ENCODE measurements around the gene MBNL1. TPM values are rescaled to one million over a fixed set of nuclear protein-coding genes. Genes with fewer than 3 reads are reported as not detected.
"Not testable (repeated sequence)": the region's sequence is repeated elsewhere in the genome, so short reads cannot be mapped to it uniquely, and the experiment has no call there.

Gene MBNL1
- total RNA-seq, 2 donors from 2014 or later: 641 to 725 TPM

DNA sequence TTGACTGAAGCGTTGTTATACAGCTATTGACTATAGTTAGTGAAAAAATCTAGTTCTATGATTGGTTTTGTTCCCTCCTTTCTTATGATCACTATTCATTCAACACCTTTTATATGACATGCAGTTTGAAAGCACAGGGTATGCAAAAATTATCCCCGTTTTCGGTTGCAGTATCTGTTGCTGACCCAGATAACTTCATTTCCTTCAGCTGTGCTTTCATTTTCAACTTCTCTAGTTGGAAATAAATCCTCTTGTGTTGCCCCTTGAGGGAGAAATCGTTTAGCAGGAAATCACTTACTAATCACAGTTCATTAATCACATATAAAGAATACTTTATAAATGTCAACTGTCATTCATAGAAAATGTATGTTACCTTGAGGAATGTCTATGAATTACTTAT lies 55.1 kb downstream of the MBNL1 start:
- Mint-ChIP-seq H3K27ac (peak overlapping the region; percentile 94), H3K4me1 (peaks cover 50% of the 10 kb centered on the region), H3K4me3 (peak overlapping the region; percentile 75), H3K36me3 (ENCODE audit: low read depth) (peaks cover 12% of the 10 kb centered on the region), H3K27me3 (no peaks in the 10 kb centered on the region)
- no peaks in the 10 kb centered on the region for H3K9me3 ChIP-seq (ENCODE audit: control insufficient read depth, low read length, poor library complexity, severe bottlenecking)
- ATAC-seq (peak; percentile 59), DNase-seq (no peak)

DNA sequence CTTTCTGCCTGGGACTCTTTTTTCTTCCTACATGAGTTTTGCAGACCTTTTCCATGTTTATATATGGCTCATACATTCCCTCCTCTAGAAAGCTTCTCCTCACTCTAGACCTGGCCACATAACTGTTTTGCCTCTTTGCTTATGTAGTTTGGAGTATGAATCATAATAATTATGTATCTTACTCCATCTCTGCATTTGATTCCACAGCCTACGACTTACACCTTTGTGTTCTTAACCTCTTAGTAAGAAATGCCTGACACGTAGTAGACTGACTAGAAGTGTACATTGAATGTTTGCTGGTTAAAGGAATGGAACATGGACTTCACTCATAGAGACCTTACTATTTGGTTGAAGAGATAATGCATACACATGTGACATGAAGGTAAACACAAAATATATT lies 56.4 kb downstream of the MBNL1 start:
- DNase-seq (no peak), ATAC-seq (no peak)
- H3K9me3 ChIP-seq (ENCODE audit: control insufficient read depth, low read length, poor library complexity, severe bottlenecking): no peaks in the 10 kb centered on the region
- no peaks in the 10 kb centered on the region for H3K27me3 Mint-ChIP-seq
- H3K27ac Mint-ChIP-seq: peak overlapping the region; percentile 94
- peak overlapping the region; percentile 71 for H3K4me3 Mint-ChIP-seq
- peaks cover 13% of the 10 kb centered on the region for H3K36me3 Mint-ChIP-seq (ENCODE audit: low read depth)
- H3K4me1 Mint-ChIP-seq: peaks cover 47% of the 10 kb centered on the region

DNA sequence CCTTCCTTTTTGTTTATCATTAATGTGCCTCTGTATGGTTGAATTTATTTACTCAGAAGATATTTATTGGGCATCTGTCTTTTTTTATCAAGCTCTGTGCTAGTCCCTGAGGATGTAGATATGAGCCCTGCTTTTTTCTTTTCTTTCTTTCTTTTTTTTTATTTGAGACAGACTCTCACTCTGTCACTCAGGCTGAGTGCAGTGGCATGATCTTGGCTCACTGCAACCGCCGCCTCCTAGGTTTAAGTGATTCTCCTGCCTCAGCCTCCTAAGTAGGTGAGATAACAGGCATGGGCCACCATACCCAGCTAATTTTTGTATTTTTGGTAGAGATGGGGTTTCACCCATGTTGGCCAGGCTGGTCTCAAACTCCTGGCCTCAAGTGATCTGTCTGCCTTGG lies 58.5 kb downstream of the MBNL1 start:
- Mint-ChIP-seq H3K4me3 (peak overlapping the region; percentile 60), H3K27ac (peak overlapping the region; percentile 85), H3K36me3 (ENCODE audit: low read depth) (peaks cover 16% of the 10 kb centered on the region), H3K4me1 (peaks cover 49% of the 10 kb centered on the region), H3K27me3 (no peaks in the 10 kb centered on the region)
- DNase-seq (no peak), ATAC-seq (no peak)
- H3K9me3 ChIP-seq (ENCODE audit: control insufficient read depth, low read length, poor library complexity, severe bottlenecking): no peaks in the 10 kb centered on the region

DNA sequence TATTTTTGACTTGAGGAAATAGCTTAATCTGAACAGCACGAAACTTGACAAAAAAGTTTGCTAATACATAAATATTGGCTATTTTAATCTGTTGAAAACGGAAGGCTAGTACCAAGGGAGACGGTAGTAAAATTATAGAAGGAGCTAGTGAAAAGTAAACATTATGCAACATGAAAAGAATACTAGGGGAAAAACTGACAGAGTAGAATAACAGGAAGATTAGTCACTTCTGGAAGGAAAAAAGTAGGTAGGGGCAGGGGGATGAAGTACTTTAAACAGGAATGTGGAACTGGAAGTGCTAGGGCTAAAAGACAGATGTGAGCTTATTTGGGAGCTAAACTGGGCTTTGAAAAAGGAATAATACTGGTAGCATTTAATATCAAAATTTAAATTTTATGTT lies 60.1 kb downstream of the MBNL1 start:
- Mint-ChIP-seq H3K4me1 (peaks cover 51% of the 10 kb centered on the region), H3K36me3 (ENCODE audit: low read depth) (peaks cover 16% of the 10 kb centered on the region), H3K27me3 (no peaks in the 10 kb centered on the region), H3K27ac (peak overlapping the region; percentile 83), H3K4me3 (peak overlapping the region; percentile 74)
- ATAC-seq: no peak
- H3K9me3 ChIP-seq (ENCODE audit: control insufficient read depth, low read length, poor library complexity, severe bottlenecking): no peaks in the 10 kb centered on the region
- DNase-seq: no peak

DNA sequence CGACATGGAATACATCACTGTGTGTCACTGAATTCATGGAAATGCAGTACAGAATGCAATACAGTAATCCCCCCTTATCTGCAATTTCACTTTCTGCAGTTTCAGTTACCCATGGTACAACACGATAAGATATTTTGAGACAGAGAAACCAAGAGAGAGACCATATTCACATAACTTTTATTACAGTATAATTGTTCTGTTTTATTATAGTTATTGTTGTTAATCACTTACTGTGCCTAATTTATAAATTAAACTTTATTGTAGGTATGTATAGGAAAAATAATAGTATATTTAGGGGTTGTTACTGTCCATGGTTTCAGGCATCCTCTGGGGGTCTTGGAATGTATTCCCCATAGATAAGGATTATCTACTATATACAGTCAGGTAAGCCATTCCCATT lies 61.8 kb downstream of the MBNL1 start:
- Mint-ChIP-seq H3K4me1 (peaks cover 51% of the 10 kb centered on the region), H3K27me3 (no peaks in the 10 kb centered on the region), H3K36me3 (ENCODE audit: low read depth) (peaks cover 13% of the 10 kb centered on the region), H3K4me3 (peak overlapping the region; percentile 68), H3K27ac (peak overlapping the region; percentile 91)
- H3K9me3 ChIP-seq (ENCODE audit: control insufficient read depth, low read length, poor library complexity, severe bottlenecking): no peaks in the 10 kb centered on the region
- ATAC-seq (no peak), DNase-seq (no peak)

DNA sequence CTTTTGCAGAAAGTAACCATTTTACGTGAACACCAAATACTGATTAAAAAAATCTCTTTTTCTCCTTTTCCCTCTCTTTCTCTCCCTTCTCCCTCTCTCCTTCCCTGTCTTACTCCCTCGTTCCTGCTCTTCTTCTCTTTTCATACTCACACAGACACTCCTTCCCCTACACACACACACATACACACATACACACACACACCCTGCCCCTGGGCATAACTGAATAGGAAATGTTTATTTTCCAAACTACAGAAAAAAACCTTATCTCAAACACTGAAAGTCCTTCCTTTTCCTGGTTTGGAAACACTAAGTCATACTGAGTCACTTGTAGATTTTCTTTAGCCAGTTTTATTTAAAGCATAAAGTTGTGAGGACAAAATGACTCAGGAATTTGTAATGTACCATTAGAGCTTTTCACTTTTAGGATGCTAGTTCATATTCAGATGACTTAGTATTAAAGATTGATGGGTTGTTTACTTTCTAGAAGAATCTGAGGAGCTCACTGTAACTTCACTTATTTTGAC lies 62.4 kb downstream of the MBNL1 start:
- ATAC-seq (no peak), DNase-seq (no peak)
- Mint-ChIP-seq H3K27ac (peak overlapping the region; percentile 91), H3K4me3 (peak overlapping the region; percentile 66), H3K27me3 (no peaks in the 10 kb centered on the region), H3K4me1 (peaks cover 53% of the 10 kb centered on the region), H3K36me3 (ENCODE audit: low read depth) (peaks cover 9% of the 10 kb centered on the region)
- H3K9me3 ChIP-seq (ENCODE audit: control insufficient read depth, low read length, poor library complexity, severe bottlenecking): no peaks in the 10 kb centered on the region

DNA sequence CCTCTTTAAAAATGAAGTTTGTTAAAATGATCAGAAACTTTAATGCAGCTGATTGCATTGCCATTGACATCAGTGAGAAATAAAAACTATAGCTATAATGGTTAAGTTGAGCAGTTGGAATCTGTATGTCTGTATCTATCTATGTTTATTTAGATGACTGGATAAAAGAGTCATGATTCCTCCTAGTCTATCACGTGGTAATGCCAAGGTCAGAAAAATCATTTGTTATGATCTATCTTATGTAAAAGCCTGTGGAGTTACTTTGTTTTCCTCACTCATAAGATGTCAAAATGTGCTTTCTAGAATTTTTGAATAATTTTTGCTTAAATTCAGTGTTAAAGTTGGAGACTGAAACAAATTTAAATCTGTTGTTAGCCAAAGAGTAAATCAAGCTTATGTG lies 63.3 kb downstream of the MBNL1 start:
- Mint-ChIP-seq H3K36me3 (ENCODE audit: low read depth) (peaks cover 9% of the 10 kb centered on the region), H3K4me1 (peaks cover 53% of the 10 kb centered on the region), H3K27ac (peak overlapping the region; percentile 91), H3K27me3 (no peaks in the 10 kb centered on the region), H3K4me3 (peak overlapping the region; percentile 66)
- DNase-seq: no peak
- no peak for ATAC-seq
- no peaks in the 10 kb centered on the region for H3K9me3 ChIP-seq (ENCODE audit: control insufficient read depth, low read length, poor library complexity, severe bottlenecking)

DNA sequence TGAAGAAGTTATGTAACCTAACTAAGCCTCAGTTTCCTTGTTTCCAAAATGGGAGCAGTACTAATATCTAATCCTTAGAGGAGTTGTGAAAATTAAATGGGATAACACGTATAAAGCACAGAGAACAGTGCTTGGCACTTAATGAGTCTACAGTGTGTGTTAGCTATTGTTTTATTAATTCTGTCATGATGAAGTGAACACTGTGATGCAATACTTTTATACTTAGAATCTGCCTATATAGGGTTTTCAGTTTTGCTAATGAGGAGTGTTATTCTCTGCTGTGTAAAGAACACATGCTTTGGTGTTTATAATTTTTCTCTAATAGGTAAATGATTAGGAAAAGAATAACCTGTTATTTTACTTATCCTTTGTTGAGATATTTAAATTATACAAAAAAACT lies 65.2 kb downstream of the MBNL1 start:
- H3K9me3 ChIP-seq (ENCODE audit: control insufficient read depth, low read length, poor library complexity, severe bottlenecking): no peaks in the 10 kb centered on the region
- DNase-seq (no peak), ATAC-seq (no peak)
- peak overlapping the region; percentile 91 for H3K27ac Mint-ChIP-seq
- H3K4me3 Mint-ChIP-seq: peak overlapping the region; percentile 19
- H3K4me1 Mint-ChIP-seq: peaks cover 55% of the 10 kb centered on the region
- H3K36me3 Mint-ChIP-seq (ENCODE audit: low read depth): peaks cover 9% of the 10 kb centered on the region
- no peaks in the 10 kb centered on the region for H3K27me3 Mint-ChIP-seq

DNA sequence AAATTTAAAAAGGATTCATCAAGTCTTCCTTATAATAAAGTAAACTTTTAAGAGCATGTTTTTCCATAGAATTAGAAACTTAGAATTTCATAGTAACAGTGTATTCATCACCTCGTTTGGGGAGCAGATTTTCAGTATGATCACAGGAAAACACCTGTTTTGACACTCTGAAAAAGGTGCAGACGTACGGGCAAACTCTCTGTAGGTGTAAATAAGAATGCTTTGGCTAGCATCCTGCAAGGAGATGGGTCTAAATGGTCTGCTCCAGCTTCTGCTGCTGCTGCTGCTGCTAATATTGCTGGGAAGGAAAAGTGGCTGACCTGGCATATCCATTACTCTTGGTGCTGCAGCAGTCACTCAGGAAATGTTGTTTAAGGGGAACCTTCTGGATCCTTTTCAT lies 66.0 kb downstream of the MBNL1 start:
- peaks cover 9% of the 10 kb centered on the region for H3K36me3 Mint-ChIP-seq (ENCODE audit: low read depth)
- ATAC-seq (no peak), DNase-seq (no peak)
- H3K9me3 ChIP-seq (ENCODE audit: control insufficient read depth, low read length, poor library complexity, severe bottlenecking): no peaks in the 10 kb centered on the region
- H3K4me1 Mint-ChIP-seq: peaks cover 56% of the 10 kb centered on the region
- H3K4me3 Mint-ChIP-seq: peak overlapping the region; percentile 62
- peak overlapping the region; percentile 91 for H3K27ac Mint-ChIP-seq
- H3K27me3 Mint-ChIP-seq: no peaks in the 10 kb centered on the region

DNA sequence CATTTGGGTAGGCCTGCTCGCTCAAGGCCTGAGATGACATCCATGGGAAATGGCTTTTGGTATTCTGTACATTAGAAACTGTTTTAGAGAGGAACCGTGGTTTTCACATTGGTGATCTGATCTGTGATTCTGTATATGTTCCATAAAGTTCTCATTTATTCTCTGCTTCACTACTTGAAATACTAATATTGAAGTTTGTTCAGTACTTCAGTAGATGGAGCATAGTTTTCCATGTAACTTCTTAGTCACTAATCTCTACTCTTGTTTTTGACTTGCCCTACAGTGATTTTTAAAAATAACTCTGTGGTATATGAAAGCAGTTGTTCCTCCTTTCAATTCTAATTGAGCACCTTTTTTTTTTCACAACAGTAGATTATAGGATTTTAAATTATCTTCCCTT lies 66.5 kb downstream of the MBNL1 start:
- no peaks in the 10 kb centered on the region for H3K9me3 ChIP-seq (ENCODE audit: control insufficient read depth, low read length, poor library complexity, severe bottlenecking)
- Mint-ChIP-seq H3K36me3 (ENCODE audit: low read depth) (peaks cover 9% of the 10 kb centered on the region), H3K4me3 (peak overlapping the region; percentile 62), H3K4me1 (peaks cover 58% of the 10 kb centered on the region), H3K27ac (peak overlapping the region; percentile 79), H3K27me3 (no peaks in the 10 kb centered on the region)
- DNase-seq: no peak
- ATAC-seq: no peak

DNA sequence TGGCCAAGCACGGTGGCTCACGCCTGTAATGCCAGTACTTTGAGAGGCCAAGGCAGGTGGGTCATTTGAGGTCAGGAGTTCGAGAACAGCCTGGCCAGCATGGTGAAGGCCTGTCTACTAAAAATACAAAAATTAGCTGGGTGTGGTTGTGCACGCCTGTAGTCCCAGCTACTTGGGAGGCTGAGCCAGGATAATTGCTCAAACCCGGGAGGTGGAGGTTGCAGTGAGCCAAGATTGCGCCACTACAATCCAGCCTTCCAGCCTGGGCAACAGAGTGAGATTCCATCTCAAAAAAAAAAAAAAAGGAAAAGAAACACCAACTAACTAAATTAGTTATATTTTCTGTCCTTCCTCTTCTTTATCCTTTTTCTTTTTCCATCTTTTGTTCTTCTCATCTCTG lies 68.6 kb downstream of the MBNL1 start:
- H3K36me3 Mint-ChIP-seq (ENCODE audit: low read depth); H3K9me3 ChIP-seq (ENCODE audit: control insufficient read depth, low read length, poor library complexity, severe bottlenecking); ATAC-seq; H3K4me3 Mint-ChIP-seq; H3K27me3 Mint-ChIP-seq; DNase-seq: not testable (repeated sequence)
- peak overlapping the region; percentile 77 for H3K27ac Mint-ChIP-seq
- peaks cover 42% of the 10 kb centered on the region for H3K4me1 Mint-ChIP-seq

DNA sequence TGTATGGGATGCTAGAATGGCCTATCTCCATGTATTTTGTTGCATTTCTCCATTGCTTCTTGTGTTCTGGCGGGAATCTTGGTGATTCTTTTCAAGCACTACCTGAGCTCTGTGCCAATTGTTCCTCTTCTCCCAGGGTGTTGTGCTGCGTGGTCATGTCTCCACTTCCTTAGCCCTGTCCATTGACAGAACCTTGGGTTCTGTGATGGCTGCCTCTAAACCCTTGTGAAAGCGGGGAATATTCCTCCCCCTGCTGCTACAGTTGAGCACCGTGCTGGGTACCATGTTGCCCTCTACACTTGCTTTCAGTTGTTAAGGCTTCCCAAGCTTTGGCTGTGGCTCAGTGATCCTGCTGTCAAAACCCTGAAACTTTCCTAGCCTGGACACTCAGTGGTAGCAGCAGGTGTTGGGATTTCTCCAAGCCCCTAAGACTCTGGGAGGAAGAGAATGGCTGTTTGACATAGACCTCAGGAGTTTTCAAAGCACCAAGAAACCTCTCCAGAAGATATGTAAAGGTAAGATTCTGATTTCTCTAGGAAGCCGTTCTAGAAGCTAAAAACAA lies 69.5 kb downstream of the MBNL1 start:
- no peaks in the 10 kb centered on the region for H3K9me3 ChIP-seq (ENCODE audit: control insufficient read depth, low read length, poor library complexity, severe bottlenecking)
- Mint-ChIP-seq H3K4me1 (peaks cover 36% of the 10 kb centered on the region), H3K27ac (peak overlapping the region; percentile 77), H3K36me3 (ENCODE audit: low read depth) (peaks cover 7% of the 10 kb centered on the region), H3K4me3 (peak overlapping the region; percentile 78), H3K27me3 (no peaks in the 10 kb centered on the region)
- DNase-seq: no peak
- no peak for ATAC-seq

DNA sequence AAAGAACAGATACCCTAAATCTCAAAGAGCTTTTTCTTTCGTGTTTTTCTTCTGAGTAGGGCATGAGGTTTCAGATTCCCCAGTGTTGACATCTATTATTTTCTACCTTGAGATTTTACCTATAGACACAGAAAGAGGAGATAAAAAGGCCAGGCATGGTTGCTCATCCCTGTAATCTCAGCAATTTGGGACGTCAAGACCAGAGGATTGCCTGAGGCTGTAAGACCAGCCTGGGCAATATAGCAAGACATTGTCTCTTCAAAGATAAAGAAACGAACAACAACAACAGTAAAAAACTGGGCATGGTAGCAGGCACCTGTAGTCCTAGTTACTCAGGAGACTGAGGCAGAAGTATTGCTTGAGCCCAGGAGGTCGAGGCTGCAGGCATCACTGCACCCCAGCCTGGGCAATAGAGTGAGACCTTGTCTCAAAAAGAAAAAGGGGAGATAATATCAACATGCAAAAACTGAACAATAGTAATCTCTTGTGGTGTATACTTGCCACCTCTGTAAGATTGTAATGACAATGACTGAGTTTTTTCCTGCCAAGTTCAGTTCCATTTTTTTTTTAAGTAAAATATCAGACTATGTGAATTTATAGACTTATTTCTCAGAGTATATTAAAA lies 71.3 kb downstream of the MBNL1 start:
- H3K9me3 ChIP-seq (ENCODE audit: control insufficient read depth, low read length, poor library complexity, severe bottlenecking): no peaks in the 10 kb centered on the region
- Mint-ChIP-seq H3K27me3 (no peaks in the 10 kb centered on the region), H3K27ac (peak overlapping the region; percentile 75), H3K4me1 (peaks cover 37% of the 10 kb centered on the region), H3K4me3 (peak overlapping the region; percentile 41), H3K36me3 (ENCODE audit: low read depth) (peaks cover 7% of the 10 kb centered on the region)
- DNase-seq (no peak), ATAC-seq (no peak)

DNA sequence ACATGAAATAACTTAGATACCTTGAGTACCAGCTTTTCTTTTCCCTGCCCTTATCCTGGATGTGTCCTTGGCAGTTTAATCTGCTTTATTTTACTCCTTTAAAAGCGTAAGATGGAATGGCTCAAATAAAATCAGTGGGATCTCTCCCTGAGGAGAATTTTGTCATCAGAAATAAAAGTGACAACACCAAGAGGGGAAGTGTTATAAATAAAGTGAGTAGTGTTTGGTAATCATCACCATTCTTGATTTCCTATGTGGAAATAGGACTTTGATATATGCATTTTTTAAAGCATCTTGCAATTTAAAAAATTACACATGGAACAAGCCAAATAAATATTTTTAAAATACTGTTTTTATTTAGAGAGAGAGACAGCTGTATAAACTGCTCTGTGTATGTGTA lies 76.5 kb downstream of the MBNL1 start:
- H3K27ac Mint-ChIP-seq: peak overlapping the region; percentile 72
- no peaks in the 10 kb centered on the region for H3K27me3 Mint-ChIP-seq
- DNase-seq: no peak
- H3K4me1 Mint-ChIP-seq: peaks cover 19% of the 10 kb centered on the region
- ATAC-seq: no peak
- peak overlapping the region; percentile 19 for H3K4me3 Mint-ChIP-seq
- H3K36me3 Mint-ChIP-seq (ENCODE audit: low read depth): peaks cover 2% of the 10 kb centered on the region
- H3K9me3 ChIP-seq (ENCODE audit: control insufficient read depth, low read length, poor library complexity, severe bottlenecking): no peaks in the 10 kb centered on the region
